HEK293 (cell line): ENCODE data around the gene OR7D2.

Source experiments
- CTCF ChIA-PET: fragments of 350-600 bp; formaldehyde crosslinking; extraction: SDS; loops from one replicate; lab custom pipeline; 2021; ENCODE audit warnings: antibody characterized with exemption; lab: Yijun Ruan, JAX
- POLR2A ChIA-PET: fragments of 300-600 bp; formaldehyde crosslinking; extraction: SDS; loops from one replicate; lab custom pipeline; 2020; ENCODE audit warnings: antibody characterized with exemption, inconsistent platforms; lab: Yijun Ruan, JAX
- H3K27ac ChIP-seq: fragments of 200-500 bp; sonication (Bioruptor generic); 2 replicates; pipeline ENCODE4 v1.5.1; 2014; ENCODE audit warnings: low read depth, low read length, control low read depth, inconsistent platforms; ENCODE audit errors: extremely low read depth
- H3K36me3 ChIP-seq, 2 experiments: fragments of 200-500 bp in 1 of 2; sonication (Bioruptor generic) in 1 of 2; 1 replicate in 1 of 2; 2 replicates in 1 of 2; pipeline ENCODE4 v1.5.1; 2014 to 2017; ENCODE audit warnings: inconsistent platforms in 2 of 2, low read length in 2 of 2; ENCODE audit not compliant: control insufficient read depth in 2 of 2, insufficient read depth in 1 of 2
- H3K4me1 ChIP-seq: fragments of 200-500 bp; sonication (Bioruptor generic); 2 replicates; pipeline ENCODE4 v1.5.1; 2014; ENCODE audit warnings: mild to moderate bottlenecking, low read length, inconsistent platforms; ENCODE audit not compliant: control insufficient read depth, insufficient read depth
- H3K4me3 ChIP-seq: 2 replicates; pipeline ENCODE4 v1.5.1; 2011; ENCODE audit warnings: low read depth, mild to moderate bottlenecking, control low read depth, low read length, moderate library complexity
- H3K9me3 ChIP-seq: fragments of 200-500 bp; sonication (Bioruptor generic); 2 replicates; pipeline ENCODE4 v1.5.1; 2014; ENCODE audit warnings: low read depth, low read length, inconsistent platforms; ENCODE audit not compliant: control insufficient read depth, insufficient read depth
- HOXC10 ChIP-seq: sonication (generic); formaldehyde crosslinking; IDR thresholded peaks from 2 replicates; pipeline ENCODE4 v1.8.1; 2023; ENCODE audit warnings: mild to moderate bottlenecking, missing genetic modification reagents
- KLF10 ChIP-seq: fragments of 450-650 bp; IDR thresholded peaks from 2 replicates; pipeline ENCODE4 v1.5.1; 2018; ENCODE audit warnings: missing biosample characterization, mild to moderate bottlenecking, missing genetic modification characterization
- ZNF274 ChIP-seq, 2 experiments: fragments of 200-500 bp in 1 of 2; fragments of 450-650 bp in 1 of 2; sonication (Bioruptor generic) in 1 of 2; formaldehyde crosslinking in 1 of 2; IDR thresholded peaks; 2 replicates each; pipeline versions ENCODE4 v1.5.1 to v1.6.1; 2014 to 2016; ENCODE audit warnings: borderline replicate concordance in 1 of 2, inconsistent platforms in 1 of 2, low read length in 1 of 2, missing biosample characterization in 1 of 2, missing genetic modification characterization in 1 of 2
- ZNF600 ChIP-seq: fragments of 450-650 bp; formaldehyde crosslinking; IDR thresholded peaks from 2 replicates; pipeline ENCODE4 v1.5.1; 2016; ENCODE audit warnings: missing biosample characterization, missing genetic modification characterization
- ZNF624 ChIP-seq: fragments of 450-650 bp; formaldehyde crosslinking; IDR thresholded peaks from 2 replicates; pipeline ENCODE4 v1.5.1; 2017; ENCODE audit warnings: missing biosample characterization, missing genetic modification characterization
- ZNF792 ChIP-seq: fragments of 450-650 bp; formaldehyde crosslinking; IDR thresholded peaks from 2 replicates; pipeline ENCODE4 v1.5.1; 2016; ENCODE audit warnings: missing biosample characterization, missing genetic modification characterization
- ZXDB ChIP-seq: fragments of 450-650 bp; formaldehyde crosslinking; IDR thresholded peaks from 2 replicates; pipeline ENCODE4 v1.5.1; 2016; ENCODE audit warnings: missing biosample characterization, missing genetic modification characterization
- TF ChIP-seq, protein P1 (sequence below): fragments of 450-650 bp; formaldehyde crosslinking; conservative IDR thresholded peaks from 2 replicates; pipeline ENCODE4 v1.5.1; 2016; ENCODE audit warnings: low read depth, missing biosample characterization, missing genetic modification characterization
- TF ChIP-seq, protein P2 (sequence below): fragments of 450-650 bp; formaldehyde crosslinking; IDR thresholded peaks from 2 replicates; pipeline ENCODE4 v1.5.1; 2016; ENCODE audit warnings: missing biosample characterization, missing genetic modification characterization, low read depth

Gene OR7D2

DNA sequence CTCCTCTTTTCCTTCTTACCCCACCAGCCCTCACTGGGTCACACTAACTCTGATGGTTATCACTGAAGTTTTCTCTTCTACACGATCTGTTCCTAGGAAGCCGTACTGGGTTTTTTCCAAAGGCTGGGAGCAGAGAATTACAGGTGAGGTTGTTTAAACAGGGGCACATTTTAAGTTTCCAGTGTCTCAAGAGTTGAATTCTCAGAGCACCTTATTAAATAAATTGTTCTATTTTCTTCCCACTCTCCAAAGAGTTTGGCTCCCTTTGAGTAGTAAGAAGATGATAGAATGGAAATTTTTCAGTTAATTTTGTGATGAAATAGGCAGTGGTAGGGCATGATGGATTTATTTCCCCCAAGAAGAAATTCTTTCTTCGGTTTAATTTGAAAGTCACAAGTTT is 40.7 kb downstream of the OR7D2 start, which contains the start of gene OR7D4:
OR7D4 (minus strand) TSS at position 101 of the 400 bp plus-strand sequence. CDS start 4,752 bp downstream, outside the sequence.
- no peak within 1 kb of the TSS for H3K4me3 ChIP-seq
- TF ChIP-seq HOXC10 (CRISPR knock-in tag) = no peak
- no peak for TF ChIP-seq KLF10 (tag by site-specific recombination)
- TF ChIP-seq ZXDB = no peak
- TF ChIP-seq, protein P1, sequence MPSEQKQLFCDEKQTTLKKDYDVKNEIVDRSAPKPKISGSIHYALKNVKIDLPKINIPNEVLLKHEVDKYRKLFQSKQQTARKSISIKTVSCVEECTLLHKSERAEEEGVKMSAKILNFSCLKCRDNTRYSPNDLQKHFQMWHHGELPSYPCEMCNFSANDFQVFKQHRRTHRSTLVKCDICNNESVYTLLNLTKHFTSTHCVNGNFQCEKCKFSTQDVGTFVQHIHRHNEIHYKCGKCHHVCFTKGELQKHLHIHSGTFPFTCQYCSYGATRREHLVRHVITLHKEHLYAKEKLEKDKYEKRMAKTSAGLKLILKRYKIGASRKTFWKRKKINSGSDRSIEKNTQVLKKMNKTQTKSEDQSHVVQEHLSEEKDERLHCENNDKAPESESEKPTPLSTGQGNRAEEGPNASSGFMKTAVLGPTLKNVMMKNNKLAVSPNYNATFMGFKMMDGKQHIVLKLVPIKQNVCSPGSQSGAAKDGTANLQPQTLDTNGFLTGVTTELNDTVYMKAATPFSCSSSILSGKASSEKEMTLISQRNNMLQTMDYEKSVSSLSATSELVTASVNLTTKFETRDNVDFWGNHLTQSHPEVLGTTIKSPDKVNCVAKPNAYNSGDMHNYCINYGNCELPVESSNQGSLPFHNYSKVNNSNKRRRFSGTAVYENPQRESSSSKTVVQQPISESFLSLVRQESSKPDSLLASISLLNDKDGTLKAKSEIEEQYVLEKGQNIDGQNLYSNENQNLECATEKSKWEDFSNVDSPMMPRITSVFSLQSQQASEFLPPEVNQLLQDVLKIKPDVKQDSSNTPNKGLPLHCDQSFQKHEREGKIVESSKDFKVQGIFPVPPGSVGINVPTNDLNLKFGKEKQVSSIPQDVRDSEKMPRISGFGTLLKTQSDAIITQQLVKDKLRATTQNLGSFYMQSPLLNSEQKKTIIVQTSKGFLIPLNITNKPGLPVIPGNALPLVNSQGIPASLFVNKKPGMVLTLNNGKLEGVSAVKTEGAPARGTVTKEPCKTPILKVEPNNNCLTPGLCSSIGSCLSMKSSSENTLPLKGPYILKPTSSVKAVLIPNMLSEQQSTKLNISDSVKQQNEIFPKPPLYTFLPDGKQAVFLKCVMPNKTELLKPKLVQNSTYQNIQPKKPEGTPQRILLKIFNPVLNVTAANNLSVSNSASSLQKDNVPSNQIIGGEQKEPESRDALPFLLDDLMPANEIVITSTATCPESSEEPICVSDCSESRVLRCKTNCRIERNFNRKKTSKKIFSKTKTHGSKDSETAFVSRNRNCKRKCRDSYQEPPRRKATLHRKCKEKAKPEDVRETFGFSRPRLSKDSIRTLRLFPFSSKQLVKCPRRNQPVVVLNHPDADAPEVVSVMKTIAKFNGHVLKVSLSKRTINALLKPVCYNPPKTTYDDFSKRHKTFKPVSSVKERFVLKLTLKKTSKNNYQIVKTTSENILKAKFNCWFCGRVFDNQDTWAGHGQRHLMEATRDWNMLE (tag by site-specific recombination) = no peak
- TF ChIP-seq, protein P2, sequence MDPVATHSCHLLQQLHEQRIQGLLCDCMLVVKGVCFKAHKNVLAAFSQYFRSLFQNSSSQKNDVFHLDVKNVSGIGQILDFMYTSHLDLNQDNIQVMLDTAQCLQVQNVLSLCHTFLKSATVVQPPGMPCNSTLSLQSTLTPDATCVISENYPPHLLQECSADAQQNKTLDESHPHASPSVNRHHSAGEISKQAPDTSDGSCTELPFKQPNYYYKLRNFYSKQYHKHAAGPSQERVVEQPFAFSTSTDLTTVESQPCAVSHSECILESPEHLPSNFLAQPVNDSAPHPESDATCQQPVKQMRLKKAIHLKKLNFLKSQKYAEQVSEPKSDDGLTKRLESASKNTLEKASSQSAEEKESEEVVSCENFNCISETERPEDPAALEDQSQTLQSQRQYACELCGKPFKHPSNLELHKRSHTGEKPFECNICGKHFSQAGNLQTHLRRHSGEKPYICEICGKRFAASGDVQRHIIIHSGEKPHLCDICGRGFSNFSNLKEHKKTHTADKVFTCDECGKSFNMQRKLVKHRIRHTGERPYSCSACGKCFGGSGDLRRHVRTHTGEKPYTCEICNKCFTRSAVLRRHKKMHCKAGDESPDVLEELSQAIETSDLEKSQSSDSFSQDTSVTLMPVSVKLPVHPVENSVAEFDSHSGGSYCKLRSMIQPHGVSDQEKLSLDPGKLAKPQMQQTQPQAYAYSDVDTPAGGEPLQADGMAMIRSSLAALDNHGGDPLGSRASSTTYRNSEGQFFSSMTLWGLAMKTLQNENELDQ = no peak
- TF ChIP-seq ZNF600 (tag by site-specific recombination) = no peak
- no peak for TF ChIP-seq ZNF792 (tag by site-specific recombination)
- no peak for TF ChIP-seq ZNF624 (tag by site-specific recombination)
- no peak for TF ChIP-seq ZNF274 (IDR thresholded peaks at IDR 0.05; ENCODE audit: low read length)
- TF ChIP-seq ZNF274 (tag by site-specific recombination; IDR thresholded peaks at IDR 0.05; ENCODE audit: borderline replicate concordance) = no peak
- TF ChIP-seq, all 188 proteins: peak for 0
- Histone ChIP-seq H3K27ac (no peak within 1 kb of the TSS), H3K36me3 (no peaks in the 10 kb centered on the region), H3K9me3 (no peaks in the 10 kb centered on the region), H3K4me1 (no peaks in the 10 kb centered on the region)
- CTCF ChIA-PET = no interaction called here
- POLR2A ChIA-PET = no interaction called here
